HEK293T (cell line): ENCODE data around the gene FKBP9.
"Not testable (repeated sequence)": the region's sequence is repeated elsewhere in the genome, so short reads cannot be mapped to it uniquely, and the experiment has no call there.

Source experiments
- CTCF ChIA-PET: fragments of 350-600 bp; formaldehyde crosslinking; extraction: SDS; loops from one replicate; lab custom pipeline; 2021; ENCODE audit warnings: antibody characterized with exemption, inconsistent platforms; lab: Yijun Ruan, JAX
- POLR2A ChIA-PET: fragments of 350-600 bp; formaldehyde crosslinking; extraction: SDS; loops from one replicate; lab custom pipeline; 2020; ENCODE audit warnings: antibody characterized with exemption, inconsistent platforms; lab: Yijun Ruan, JAX
- DNase-seq: peaks from one replicate; pipeline ENCODE4 v3.0.0; 2012; ENCODE audit warnings: mixed read lengths; ENCODE audit errors: extremely low spot score

Gene FKBP9

DNA sequence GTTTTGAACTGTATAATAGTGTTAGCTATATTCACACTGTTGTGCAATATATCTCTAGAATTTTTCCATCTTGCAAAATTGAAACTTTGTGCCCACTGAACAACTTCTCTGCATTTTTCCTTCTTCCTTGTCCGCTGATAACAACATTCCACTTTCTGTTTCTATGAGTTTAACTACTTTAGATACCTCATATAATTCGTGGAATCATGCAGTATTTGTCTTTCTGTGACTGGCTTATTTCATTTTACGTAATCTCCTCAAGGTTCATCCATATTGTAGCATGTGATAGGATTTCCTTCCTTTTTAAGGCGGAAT, 10.0 kb downstream of the FKBP9 start:
- POLR2A ChIA-PET, CTCF ChIA-PET, DNase-seq: not testable (repeated sequence)

GRCh38 chr7:32971967-32972366, 14.7 kb downstream of the FKBP9 start:
- CTCF ChIA-PET, DNase-seq, POLR2A ChIA-PET: not testable (repeated sequence)

DNA sequence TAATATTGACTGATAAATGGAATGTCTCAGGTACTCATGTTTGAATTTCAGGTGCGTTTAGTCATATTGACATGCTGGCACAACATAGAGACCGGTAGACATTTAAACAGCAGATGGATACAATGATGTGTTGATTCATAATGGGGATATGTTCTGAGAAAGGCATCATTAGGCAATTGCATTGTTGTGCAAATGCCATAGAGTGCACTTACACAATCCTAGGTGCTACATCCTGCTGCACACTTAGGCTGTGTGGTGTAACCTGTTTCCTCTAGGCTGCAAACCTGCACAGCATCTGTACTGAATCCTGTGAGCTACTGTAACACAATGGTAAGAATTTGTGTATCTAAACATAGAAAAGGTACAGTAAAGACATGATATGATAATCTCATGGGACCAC, 19.9 kb downstream of the FKBP9 start:
- CTCF ChIA-PET, DNase-seq, POLR2A ChIA-PET: not testable (repeated sequence)

DNA sequence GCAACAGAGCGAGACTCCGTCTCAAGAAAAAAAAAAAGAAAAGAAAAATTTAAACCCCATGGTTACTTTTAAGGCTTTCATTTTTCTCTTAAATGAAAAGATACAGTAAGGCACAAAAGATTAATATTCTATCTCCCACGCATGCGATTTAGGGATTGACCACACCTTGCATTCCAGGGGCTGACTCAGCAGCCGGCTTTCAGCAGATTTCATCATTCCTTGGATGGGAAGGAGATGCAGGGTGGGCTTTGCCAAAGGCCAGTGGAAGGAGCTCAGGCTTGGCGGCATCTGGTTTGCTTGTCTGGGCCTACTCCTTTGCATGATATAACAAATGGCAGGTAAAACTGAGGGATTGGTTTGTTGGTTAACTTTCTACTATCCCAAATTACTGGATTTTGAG, 22.0 kb downstream of the FKBP9 start:
- DNase-seq, CTCF ChIA-PET, POLR2A ChIA-PET: not testable (repeated sequence)

GRCh38 chr7:32979902-32980301, 22.7 kb downstream of the FKBP9 start:
- DNase-seq, CTCF ChIA-PET, POLR2A ChIA-PET: not testable (repeated sequence)

DNA sequence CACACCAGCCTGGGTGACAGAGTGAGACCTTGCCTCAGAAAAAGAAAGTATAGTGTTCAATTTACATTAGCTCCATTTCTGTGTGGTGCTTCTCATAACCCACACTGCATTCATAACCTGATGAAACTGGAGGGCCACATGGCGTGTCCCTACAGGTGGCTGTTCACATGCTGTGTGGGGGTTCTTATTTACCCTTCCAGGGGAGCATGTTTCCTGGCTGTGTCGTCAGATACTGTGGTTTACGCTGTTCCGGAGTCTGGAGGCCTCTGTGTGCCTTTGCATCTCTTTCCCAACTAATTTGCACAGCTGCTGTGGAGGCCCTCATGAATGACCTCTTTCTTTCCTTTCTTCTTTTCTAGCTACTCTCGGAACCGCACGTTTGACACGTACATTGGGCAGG, 30.9 kb downstream of the FKBP9 start:
- DNase-seq, CTCF ChIA-PET, POLR2A ChIA-PET: not testable (repeated sequence)

DNA sequence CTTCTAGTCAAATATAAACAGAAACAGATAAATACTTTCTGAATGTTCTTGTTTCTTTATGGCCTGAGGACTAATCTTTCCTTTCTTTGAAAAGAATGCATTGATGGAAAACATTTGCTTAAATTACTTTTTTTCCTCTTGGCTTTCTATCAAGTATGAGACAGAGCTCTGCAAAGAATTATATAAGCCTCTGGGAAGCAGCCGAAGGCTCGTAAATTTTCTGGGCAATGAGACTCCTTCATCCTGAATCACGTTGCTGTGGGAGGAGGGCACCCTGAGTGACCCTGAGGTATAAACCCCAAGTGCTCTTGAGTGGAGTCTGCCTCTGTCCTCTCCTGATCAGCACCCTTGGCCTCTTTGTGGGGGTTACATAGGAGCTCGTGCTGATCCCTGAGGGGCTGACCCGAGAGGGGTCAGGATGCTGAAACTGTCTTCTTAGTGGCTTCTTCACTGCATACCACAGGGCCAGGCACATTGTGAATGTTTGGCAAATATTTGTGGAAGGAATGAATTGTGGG, 33.9 kb downstream of the FKBP9 start:
- POLR2A ChIA-PET, CTCF ChIA-PET, DNase-seq: not testable (repeated sequence)

- POLR2A ChIA-PET, CTCF ChIA-PET, DNase-seq: not testable (repeated sequence)
These were observed 34.9 kb downstream of the FKBP9 start for GRCh38 chr7:32991975-32992700.

DNA sequence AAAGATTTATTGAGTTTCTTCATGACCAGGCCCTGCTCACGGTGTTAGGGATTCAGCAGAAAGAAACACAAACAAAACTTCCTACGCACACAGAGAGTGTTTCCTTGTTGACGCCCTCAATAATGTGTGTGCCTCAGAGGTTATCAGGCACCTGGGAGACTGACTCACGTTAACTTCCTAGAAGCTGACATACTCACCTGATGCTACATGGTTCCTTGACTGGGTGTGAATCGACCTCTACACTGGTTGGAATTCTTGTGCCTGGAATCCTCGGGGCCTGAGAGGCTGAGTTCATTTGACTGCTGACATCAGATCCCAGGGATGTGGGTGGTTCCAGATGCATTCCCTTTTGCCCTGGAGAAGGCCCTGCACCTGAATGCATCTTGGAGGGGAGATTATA, 35.5 kb downstream of the FKBP9 start:
- DNase-seq, POLR2A ChIA-PET, CTCF ChIA-PET: not testable (repeated sequence)

GRCh38 chr7:32997956-32998355, 40.7 kb downstream of the FKBP9 start:
- POLR2A ChIA-PET, CTCF ChIA-PET, DNase-seq: not testable (repeated sequence)

DNA sequence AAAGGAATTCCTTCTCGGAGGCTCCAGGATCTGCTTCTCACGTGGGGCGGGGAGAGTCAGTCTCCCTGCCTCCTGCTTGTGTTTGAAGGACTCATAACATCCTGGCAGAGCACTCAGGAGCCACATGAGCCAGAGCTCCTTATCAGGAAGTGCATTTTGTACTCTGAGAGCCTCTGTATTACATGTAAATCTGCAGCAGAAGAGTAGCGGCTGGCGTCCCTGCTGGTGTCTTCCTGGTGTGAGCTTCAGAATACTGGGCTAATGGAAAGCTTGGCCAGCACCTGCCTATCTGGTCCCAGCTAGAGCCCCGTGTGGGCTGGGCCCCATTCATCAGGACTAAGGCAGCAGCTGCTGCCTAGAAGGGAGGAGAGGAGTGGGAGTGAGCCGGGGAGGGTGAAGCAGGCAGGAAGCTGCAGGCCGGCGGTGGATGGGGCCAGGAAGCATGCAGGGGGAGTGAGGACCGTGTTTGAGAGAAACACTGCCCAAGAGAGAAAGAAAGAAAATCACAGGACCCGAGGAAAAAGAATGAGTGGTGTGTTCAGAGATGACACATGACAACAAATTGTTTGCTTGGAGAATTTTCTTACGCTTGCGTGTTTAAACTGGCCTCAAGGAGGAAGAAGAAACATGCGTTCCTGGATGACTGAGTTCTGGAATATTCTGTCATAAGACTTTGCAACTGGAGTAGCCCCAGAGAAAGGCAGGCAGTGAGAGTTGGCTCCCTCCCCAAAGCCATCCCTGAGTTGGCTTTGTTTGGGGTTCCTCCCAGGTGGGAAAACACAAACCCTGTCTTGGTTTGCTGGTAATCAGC, 41.3 kb downstream of the FKBP9 start:
- POLR2A ChIA-PET, DNase-seq, CTCF ChIA-PET: not testable (repeated sequence)

GRCh38 chr7:32999380-32999779, 42.1 kb downstream of the FKBP9 start:
- DNase-seq, POLR2A ChIA-PET, CTCF ChIA-PET: not testable (repeated sequence)

DNA sequence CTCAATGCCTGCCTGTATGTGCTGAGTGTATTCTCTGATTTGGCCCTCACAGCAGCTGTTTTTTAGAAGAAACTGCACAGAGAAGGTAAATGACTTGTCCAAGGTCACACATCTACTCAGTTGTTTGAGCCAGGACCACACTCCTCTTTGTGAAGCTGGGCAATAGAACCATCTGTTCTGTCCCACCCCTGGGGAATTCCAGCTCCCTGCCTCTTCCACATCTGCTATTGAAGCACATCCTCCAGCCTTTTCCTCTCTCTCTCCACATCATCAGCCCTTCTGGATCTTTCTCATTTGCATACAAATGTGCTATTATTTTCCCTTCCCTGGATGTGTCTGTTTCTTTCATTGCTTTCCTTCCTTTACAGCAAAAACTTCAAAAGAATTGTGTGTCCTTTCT, 45.9 kb downstream of the FKBP9 start:
- DNase-seq, POLR2A ChIA-PET, CTCF ChIA-PET: not testable (repeated sequence)

DNA sequence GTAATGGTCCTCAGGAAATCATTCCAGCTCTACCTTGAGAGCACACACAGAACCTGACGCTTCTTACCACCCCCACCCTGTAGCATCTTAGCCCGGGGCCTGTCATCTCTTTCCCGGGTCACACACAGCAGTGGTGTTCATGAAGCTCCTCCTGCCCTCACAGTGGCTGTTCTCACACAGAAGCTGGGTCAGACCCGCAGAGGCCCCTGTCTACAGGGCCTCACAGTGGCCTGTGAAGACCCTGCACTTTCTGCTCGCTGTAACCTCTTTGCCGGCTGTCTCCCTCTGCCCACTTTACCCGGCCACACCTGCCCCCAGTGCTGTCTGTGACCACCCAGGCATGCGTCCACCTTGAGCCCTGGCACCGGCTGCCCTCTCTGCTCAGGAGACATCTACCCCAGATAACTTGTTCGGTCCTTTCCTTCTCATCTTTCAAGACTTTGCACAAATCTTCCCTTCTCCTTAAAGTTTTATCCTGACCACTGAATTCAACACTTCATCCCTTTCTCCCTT, 46.9 kb downstream of the FKBP9 start:
- CTCF ChIA-PET = not testable (repeated sequence)

DNA sequence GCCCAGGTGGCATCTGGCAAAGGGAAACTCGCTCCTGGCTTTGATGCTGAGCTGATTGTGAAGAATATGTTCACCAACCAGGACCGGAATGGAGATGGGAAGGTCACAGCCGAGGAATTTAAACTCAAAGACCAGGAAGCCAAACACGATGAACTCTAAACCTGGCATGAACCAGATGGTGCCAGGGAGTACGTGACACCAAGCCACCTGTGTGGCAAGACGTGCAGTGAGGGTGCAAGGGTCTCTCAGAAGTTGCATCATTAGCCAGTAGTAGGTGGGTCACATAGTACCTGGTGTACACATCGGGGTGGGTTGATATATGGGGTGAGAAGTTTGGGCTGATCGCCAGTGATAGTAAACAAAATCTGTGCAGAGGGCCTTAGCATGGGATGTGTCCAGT, 48.0 kb downstream of the FKBP9 start:
- DNase-seq = not testable (repeated sequence)

More for the DNA sequence above, 46.9 kb downstream of the FKBP9 start:
- DNase-seq, POLR2A ChIA-PET: not testable (repeated sequence)

GRCh38 chr7:33005690-33006089, 48.5 kb downstream of the FKBP9 start:
- DNase-seq, POLR2A ChIA-PET, CTCF ChIA-PET: not testable (repeated sequence)

More for the DNA sequence above, 48.0 kb downstream of the FKBP9 start:
- POLR2A ChIA-PET, CTCF ChIA-PET: not testable (repeated sequence)
